GM19043 (cell line): Measurements from ENCODE around the gene CD28.
"Not testable (repeated sequence)": the region's sequence is repeated elsewhere in the genome, so short reads cannot be mapped to it uniquely, and the experiment has no call there.

Experiments used
- ATAC-seq: cut with Tn5 transposase; IDR thresholded peaks from one replicate; pipeline ENCODE4 v1.9.1; 2021; ENCODE audit warnings: low read depth; ENCODE audit not compliant: unreplicated experiment

CD28 gene

GRCh38 chr2:203741566-203741965 is 35.1 kb downstream of the CD28 start:
- ATAC-seq, result no peak

DNA sequence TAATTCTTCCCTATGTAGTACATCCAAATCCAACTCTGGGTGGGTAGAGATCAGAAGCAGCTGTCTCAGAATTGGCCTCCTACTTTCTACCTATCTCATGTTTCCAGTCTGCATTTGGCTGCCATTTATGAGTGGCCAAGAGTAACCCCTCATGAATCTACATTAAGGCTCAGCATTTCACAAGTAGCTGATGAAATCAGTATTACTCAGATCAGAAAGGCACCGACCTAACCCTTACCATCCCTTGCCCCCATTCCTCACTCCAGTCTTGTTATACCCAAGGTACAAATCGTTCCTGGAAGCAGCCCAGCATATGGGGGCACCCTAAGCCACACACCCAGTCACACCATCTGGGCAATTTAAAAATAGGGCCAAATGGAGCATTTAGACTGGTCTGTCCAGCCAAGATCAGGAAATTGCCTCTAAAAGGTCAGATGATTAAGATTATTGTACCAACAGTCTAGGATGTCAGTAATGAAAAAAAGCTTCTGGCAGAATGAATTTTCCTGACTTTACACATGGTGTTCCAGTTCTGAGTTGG is 37.1 kb downstream of the CD28 start:
- ATAC-seq, result no peak

DNA sequence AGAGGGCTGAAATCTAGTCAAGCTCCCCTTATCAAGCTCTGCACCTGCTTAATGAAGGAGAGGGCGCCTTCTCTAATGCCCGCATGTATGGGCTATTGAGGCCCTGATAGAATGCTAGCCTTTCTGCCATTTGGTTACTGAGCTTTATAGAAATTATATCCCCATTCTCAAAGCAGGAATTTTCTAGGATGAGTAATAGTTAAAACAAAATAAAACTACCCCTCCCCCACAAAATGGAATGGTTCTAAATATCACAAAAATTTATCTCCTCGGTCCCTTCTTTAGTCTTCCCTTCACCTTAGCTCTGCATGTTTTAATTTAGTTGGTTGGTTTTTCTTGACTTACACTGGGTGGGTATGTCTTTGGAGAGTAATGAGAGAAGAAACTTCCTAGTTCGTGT is 37.7 kb downstream of the CD28 start:
- ATAC-seq, result no peak

DNA sequence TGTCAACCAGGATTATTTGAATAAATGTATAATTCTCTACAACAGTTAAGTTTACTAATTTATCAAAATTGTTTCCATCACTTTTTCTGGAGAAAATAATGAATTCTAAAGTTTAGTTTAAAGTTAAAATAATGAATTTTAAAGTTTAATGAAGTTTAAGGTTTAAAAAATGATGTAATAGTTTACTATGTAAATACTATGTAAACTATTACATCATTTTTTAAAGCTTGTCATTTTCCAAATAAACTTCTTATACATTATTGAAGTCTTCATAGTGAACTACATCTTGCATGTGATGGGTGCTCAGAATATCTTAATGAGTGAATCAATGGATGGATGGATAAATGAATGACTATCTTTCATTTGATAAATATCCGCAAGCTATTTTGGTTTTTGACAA is 38.8 kb downstream of the CD28 start:
- ATAC-seq, result no peak

DNA sequence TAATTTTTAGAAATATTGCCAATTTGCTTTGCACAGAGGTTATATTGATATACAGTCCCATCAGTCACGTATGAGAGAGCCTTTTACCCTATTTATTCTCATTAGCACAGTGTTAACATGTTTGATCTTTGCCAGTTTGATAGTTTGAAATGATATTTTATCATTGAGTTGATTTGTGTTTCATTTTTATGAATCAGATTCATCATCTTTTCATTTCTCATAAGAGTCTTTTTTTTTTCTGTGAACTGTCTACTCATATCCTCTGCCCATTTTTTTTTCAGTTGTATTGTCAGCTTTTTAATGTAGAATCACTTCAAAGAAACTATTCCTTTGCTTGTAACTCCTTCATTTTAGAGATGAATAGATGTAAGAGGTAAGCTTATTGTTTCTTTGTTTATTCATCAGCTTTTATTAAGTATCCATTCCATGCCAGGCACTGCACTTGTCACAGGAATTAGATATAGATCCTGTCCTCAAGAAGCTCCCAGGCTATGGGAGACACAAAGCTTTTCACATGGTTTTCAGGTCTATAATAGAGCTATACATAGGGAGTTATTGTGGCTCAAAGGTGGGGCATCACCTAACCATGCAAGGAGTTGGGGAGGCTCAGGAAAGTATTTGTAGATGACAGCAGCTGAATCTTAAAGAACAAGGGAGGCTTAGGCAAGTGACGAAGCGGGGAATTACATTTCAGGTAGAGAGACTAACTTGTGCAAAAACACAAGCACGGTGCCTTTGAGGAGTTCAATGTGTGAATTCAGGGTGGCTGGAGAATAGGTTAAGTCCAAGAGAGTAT is 42.1 kb downstream of the CD28 start:
- ATAC-seq, result no peak

GRCh38 chr2:203750346-203751068 is 44.1 kb downstream of the CD28 start:
- no peak for ATAC-seq

DNA sequence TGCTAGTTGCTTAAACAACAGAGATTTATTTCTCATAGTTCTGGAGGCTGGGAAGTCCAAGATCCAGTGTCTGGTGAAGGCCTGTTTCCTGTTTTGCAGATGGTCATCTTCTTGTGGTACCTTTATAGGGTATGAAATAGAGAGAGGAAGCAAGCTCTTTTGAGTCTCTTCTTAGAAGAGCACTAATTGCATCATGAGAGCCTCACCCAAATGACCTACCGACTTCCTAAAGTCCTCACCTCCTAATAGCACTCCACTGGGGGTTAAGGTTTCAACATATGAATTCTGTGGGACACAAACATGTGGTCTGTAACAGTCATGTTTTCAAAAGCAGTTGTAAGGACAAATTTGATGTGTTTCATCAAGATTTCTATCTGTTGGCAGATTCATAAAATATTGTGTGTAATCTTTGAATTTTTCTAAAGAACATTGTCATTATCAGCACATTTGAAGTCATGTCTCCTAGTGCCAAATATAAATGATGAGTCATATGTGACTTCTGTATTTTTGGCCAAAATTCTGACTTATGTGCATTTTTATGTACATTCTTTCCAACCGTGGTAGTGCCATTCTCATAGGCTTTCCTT is 45.3 kb downstream of the CD28 start:
- no peak for ATAC-seq

- ATAC-seq, result no peak
These were observed 49.7 kb downstream of the CD28 start for GRCh38 chr2:203756161-203756560.

DNA sequence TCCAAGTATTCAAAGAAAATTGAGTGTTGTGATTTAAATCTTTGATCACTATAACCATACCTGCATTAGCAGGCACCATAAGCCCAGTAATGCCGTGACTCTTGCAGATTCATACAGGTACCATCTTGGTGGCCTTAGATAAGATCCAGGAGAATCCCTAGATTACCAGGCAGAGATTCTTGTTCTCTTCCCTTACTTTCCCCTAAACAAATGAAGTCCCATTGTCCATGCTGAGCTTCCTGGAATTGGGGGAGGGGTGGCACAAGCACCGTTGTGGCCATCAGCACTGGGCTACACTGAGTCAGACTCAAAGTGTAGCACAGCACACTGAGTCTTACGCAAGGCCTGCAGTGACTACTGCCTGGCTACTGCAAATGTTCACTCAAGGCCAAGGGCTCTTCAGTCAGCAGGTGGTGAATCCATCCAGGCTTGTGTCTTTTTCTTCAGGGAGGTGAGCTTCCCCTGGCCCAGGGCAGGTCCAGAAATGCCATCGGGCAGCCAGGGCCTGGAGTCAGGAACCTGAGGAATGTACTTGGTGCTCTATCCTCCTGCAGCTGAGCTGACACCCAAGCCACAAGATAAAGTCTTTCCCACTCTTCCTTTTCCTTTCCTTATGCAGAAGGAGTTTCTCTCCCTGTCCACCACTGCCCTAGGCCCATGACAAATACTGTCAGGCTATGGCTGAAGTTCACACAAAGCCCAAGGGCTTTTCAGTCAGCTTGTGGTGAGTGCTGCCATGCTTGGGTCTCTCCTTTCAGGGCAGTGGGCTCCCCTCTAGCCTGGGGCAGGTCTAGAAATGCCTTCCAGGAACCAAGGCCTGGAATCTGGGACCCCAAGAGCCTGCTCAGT is 52.6 kb downstream of the CD28 start:
- no peak for ATAC-seq

GRCh38 chr2:203759690-203760365 is 53.4 kb downstream of the CD28 start:
- no peak for ATAC-seq

- ATAC-seq, result no peak
These were observed 54.7 kb downstream of the CD28 start for GRCh38 chr2:203761121-203761520.

DNA sequence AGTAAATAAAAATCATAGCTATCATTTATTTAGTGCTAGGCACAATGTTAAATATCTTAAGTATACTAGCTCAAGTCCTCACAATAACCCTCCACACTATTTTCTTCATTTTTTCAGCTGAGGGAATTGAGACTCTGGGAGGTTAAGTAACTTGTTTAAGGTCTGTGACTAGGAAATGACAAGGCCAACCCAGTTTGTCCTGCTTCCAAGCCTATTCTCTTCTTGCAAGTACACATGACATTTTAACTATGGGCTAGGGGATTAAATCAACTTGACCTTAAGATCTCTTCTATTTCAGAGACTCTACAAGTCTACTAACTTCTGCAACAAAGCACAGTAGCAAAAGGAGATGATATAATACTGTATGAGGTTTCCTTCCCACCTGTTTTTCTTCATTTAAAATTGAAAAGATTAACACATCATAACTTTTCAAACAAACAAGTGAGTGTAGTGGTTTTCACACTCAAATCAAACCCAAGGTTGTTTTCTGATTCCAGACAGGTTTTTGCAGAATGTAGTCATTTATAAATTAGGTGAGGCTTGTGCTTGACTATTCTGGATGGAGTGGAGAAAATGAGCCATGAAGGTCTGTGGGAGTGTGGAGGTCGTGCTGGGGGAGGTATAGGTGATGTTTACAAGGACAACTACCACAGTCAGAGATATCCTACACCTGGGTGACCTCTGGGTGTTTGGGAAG is 57.0 kb downstream of the CD28 start:
- ATAC-seq, result no peak

DNA sequence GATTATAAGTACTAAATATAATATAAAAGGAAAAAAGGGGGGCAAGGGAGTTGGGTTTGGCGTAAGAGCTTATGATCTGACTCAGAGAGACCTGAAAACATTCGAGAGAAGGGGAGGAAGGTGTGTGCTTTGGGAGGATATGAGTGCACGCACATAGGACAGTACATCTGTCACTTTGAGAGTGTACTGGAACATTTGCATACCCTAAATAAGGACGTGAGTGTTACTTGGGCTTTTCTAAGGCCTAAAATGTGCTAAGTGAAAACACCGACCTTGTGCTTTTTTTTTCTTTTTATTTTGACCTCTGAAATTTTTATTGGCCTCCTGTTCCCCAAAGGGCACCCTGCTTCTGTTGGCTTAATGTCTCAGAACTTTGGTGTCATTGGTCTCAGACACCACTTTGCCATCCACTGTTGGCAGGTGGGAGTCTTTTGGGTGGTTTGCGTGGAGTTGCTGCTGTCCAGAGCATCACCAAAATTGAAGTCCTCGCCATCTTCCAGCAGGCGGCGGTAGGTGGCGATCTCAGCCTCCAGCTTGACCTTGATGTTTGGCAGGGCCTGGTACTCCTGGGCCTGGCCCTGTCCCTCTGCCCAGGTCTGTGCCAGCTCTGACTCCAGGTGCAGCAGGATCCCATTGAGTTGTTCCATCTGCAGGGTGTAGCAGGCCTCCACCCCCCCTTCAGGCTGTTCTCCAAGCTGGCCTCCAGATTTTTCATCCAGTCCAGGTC is 57.7 kb downstream of the CD28 start:
- ATAC-seq, result no peak

DNA sequence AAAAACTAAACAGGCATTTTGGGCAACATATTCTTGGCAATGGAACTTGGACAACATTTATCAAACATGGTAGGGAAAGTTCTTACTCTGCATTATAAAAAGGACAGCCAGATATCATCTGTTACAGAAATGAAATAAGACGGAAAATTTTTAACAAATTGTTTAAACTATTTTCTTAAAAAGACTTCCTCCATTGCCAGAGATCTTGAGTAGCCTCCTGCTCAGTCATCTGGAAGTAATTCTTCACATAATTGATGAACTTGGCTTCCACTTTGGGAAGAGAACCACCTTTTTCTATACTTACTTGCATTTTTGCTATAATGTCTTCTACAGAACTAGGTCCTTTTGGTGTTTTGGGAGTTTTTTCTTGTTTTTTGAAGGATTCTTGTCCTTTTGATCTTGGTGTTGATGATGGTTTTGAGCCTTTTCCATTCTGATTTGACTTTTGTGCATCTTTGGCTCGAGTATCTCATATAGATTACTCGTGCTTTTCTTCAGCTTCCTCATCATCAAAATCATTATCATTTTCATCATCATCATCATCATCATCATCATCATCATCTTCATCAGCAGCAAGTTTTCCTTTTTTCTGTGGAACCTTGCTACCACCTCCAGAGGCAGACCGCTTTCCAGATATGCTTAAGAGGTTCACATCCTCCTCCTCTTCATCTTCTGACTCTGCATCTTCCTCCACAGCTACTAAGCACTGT is 66.2 kb downstream of the CD28 start:
- no peak for ATAC-seq

DNA sequence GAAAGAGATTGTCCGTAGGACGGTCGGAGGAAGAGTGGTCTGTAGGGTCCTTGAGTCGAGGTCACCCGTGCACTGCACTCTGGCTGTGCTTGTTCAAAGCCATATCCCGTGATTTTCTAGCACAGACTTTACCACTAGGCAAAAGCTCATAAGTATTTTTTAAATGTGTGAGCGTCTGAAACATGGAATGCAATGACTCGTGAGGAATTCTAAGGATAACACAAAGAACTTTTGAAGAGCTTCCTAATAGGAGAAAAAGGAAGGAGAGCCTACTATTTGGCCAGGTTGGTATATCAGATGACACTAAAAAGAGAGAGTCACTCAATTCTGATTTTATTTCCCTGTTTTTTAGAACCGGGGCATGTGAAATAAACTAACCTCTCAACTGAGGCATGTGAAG is 68.3 kb downstream of the CD28 start:
- no peak for ATAC-seq

- ATAC-seq, result no peak
These were observed 69.2 kb downstream of the CD28 start for GRCh38 chr2:203775684-203776083.

- no peak for ATAC-seq
These were observed 70.6 kb downstream of the CD28 start for GRCh38 chr2:203777030-203777429.

GRCh38 chr2:203779477-203780073 is 73.1 kb downstream of the CD28 start:
- not testable (repeated sequence) for ATAC-seq
